Hematopoietic multipotent progenitor cell treated with erythropoietin and hydrocortisone succinate and interleukin-3 and kit ligand, for 6 days (in vitro differentiated cells): Measurements from ENCODE around the gene PPP2R2B.

Source experiments
- DNase-seq: peaks from one replicate; pipeline ENCODE4 v3.0.0-alpha.2; 2015

Gene PPP2R2B

DNA sequence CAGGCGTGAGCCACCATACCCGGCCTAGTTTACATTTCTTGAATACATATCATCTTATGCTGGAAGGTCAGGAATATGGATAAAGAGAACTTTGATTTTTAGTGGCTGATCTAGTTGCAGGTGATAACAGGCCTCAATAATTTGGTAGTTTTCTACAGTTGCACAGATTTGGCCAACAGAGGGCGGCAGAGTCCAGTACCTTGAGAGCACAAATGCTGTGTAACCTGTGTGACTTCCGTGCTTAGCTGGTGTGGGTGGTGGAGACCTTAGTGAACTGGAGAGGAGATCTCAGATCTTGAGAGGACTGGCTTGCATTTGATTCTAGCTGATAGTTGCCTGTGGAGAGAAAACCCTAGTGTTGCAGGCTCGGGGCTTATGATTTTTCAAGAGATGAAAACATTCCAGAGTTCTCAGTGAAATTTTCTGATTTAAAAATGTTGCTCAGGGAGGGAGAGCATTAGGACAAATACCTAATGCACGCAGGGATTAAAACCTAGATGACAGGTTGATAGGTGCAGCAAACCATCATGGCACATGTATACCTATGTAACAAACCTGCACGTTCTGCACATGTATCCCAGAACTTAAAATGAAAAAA is 345.2 kb downstream of the PPP2R2B start:
- peak; percentile 86 for DNase-seq
